K562 treated with DMSO at 1 percent for 48 hours (cell line): ENCODE data around the gene OR8J3. TPM values are rescaled to one million over a fixed set of nuclear protein-coding genes. Genes with fewer than 3 reads are reported as not detected.

Experiments used
- total RNA-seq: library from RNA; unstranded; fragments of 300-600 nt; gene quantifications from 2 replicates; pipeline ENCODE4 v1.2.3, GENCODE V29; 2022; ENCODE audit warnings: low replicate concordance; ENCODE audit errors: extremely low read depth

OR8J3 gene
- not detected in 2 replicates for total RNA-seq

GRCh38 chr11:56140151-56140661, at the start of gene OR8J3:
OR8J3 (minus strand) TSS chr11:56140201; CDS start chr11:56137718, 2,483 bp downstream.

DNA sequence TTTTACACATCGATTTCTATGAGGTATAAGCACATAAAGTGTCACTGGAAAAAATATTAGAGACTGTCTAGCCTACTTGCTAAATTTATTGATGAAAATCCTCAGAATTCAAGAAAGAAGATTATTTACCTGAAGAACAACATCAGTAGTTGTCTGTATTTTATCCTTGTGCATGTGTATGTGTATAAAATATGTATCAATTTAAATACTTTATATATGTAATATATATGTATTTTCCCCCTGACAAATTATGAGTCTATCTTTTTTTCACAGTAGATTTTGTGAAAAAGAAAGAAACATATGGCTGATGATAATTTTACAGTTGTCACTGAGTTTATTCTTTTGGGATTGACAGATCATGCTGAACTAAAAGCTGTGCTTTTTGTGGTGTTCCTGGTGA, 36.3 kb upstream of the OR8J3 start, which contains the start of gene OR5J2:
OR5J2 (plus strand) TSS at position 301 of the 400 bp plus-strand sequence; CDS start at position 301, 0 bp downstream.

DNA sequence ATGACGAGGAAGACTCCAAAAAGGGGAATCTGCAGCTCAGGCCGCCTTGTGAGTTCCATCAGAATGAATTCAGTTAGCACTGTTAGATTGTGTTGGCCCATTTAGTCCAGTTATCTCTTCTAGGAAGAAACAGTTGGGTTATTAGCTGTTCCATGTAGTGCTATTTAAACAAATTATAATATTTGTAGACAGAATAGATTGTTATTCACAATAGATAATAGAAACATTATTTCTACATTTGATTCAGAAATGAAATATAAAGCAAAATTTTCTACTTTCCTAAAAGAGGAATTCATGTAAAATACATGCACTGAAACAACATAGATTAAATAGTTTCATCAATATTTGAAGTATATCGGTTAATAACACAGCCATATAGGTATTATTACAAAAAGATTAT, 20.2 kb upstream of the OR8J3 start, which contains the start of gene OR8K5:
OR8K5 (minus strand) TSS at position 101 of the 400 bp plus-strand sequence; CDS start at position 101, 0 bp downstream.

DNA sequence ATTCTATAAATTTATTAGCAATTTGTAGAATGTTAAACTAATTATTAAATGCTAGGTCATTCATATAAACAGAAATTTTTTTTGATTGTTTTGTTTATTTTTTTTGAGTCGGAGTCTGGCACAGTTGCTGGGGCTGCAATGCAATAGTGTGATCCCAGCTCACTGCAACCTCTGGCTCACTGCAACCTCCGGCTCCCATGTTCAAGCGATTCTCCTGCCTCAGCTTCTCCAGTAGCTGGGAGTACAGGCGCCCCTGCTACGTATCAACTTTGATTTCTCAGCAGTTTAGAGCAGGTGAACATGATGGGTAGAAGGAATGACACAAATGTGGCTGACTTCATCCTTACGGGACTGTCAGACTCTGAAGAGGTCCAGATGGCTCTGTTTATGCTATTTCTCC, 17.9 kb downstream of the OR8J3 start, which contains the start of gene OR8H3:
OR8H3 (plus strand) TSS at position 301 of the 400 bp plus-strand sequence; CDS start at position 301, 0 bp downstream.

GRCh38 chr11:56103210-56103737, 36.7 kb downstream of the OR8J3 start, which contains the start of gene OR8H2:
OR8H2 (plus strand) TSS chr11:56103687; CDS start chr11:56105043, 1,356 bp downstream.

GRCh38 chr11:56093008-56093407, 47.0 kb downstream of the OR8J3 start, which contains the start of gene OR8I2:
OR8I2 (plus strand) TSS chr11:56093308; CDS start chr11:56093308, 0 bp downstream.

Other genes with a start within 250 kb of the OR8J3 start
- gene OR5W2, start 225.6 kb downstream of the OR8J3 start, total RNA-seq: not detected in 2 replicates
- not detected in 2 replicates for gene OR5I1, start 203.8 kb downstream of the OR8J3 start, total RNA-seq
- not detected in 2 replicates for gene OR10AG1, start 170.3 kb downstream of the OR8J3 start, total RNA-seq
- gene OR5F1, start 145.6 kb downstream of the OR8J3 start, total RNA-seq: not detected in 2 replicates
- not detected in 2 replicates for gene OR5AS1, start 112.5 kb downstream of the OR8J3 start, total RNA-seq
- gene OR8I2, start 46.9 kb downstream of the OR8J3 start, total RNA-seq: not detected in 2 replicates
- not detected in 2 replicates for gene OR8H2, start 36.5 kb downstream of the OR8J3 start, total RNA-seq
- gene OR8H3, start 17.8 kb downstream of the OR8J3 start, total RNA-seq: not detected in 2 replicates
- not detected in 2 replicates for gene OR8K5, start 20.1 kb upstream of the OR8J3 start, total RNA-seq
- not detected in 2 replicates for gene OR5J2, start 36.4 kb upstream of the OR8J3 start, total RNA-seq
- not detected in 2 replicates for gene OR5T2, start 94.1 kb upstream of the OR8J3 start, total RNA-seq
- gene OR5T3, start 112.1 kb upstream of the OR8J3 start, total RNA-seq: not detected in 2 replicates
- not detected in 2 replicates for gene OR5T1, start 134.0 kb upstream of the OR8J3 start, total RNA-seq
- gene OR8H1, start 152.1 kb upstream of the OR8J3 start, total RNA-seq: not detected in 2 replicates
- gene OR8K3, start 174.9 kb upstream of the OR8J3 start, total RNA-seq: not detected in 2 replicates
- gene OR8K1, start 205.8 kb upstream of the OR8J3 start, total RNA-seq: not detected in 2 replicates
- gene OR8J1, start 214.1 kb upstream of the OR8J3 start, total RNA-seq: not detected in 2 replicates
- gene OR8U1, start 235.4 kb upstream of the OR8J3 start, total RNA-seq: not detected in 2 replicates